Brain microvascular endothelial cell (primary cell): ENCODE data around the gene DNLZ.

Experiments used
- DNase-seq: peaks from one replicate; pipeline ENCODE4 v3.0.0-alpha.2; 2020
- H3K27ac ChIP-seq: fragments of 250-450 bp; sonication (Bioruptor Pico); 2 replicates; pipeline ENCODE4 v1.5.1; 2020; ENCODE audit warnings: mild to moderate bottlenecking, moderate library complexity
- H3K27me3 ChIP-seq: fragments of 250-450 bp; sonication (Bioruptor Pico); replicated peaks from 2 replicates; pipeline ENCODE4 v1.5.1; 2020; ENCODE audit warnings: mild to moderate bottlenecking
- H3K36me3 ChIP-seq: fragments of 250-450 bp; sonication (Bioruptor Pico); replicated peaks from 2 replicates; pipeline ENCODE4 v1.5.1; 2020; ENCODE audit warnings: mild to moderate bottlenecking
- H3K4me3 ChIP-seq: 2 replicates; pipeline ENCODE4 v1.5.1; 2011; ENCODE audit warnings: low read depth, mild to moderate bottlenecking, control low read depth, low read length, moderate library complexity
- CTCF ChIP-seq: IDR thresholded peaks from 2 replicates; pipeline ENCODE4 v1.5.1; 2011; ENCODE audit warnings: low read depth, mild to moderate bottlenecking, moderate library complexity, low read length, control low read depth, inconsistent platforms; ENCODE audit errors: missing control alignments
- in situ Hi-C: cut with HindIII; loops from 2 replicates; pipeline ENCODE4 v1.10.0; 2017; ENCODE audit warnings: low sequenced_read_pairs, low pct_ligation_motif_present

The DNLZ gene

DNA sequence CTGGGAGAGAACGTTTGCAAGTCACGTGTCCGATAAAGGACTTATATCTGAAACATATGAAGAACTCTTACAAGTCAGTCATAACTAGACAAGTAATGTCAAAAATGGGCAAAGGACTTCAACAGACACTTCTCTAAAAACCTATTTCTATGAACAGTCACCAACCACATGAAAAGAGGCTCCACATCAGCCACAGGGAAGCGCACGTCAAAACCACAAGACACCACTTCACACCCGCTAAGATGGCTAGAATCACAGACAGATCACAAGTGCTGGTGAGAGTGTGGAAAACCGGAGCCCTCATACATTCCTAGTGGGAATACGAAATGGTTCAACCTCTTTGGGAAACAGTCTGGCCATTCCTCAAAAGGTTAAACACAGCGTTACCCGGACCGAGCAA lies 21.5 kb upstream of the DNLZ start:
- Histone ChIP-seq H3K36me3 (peaks cover 85% of the 10 kb centered on the region), H3K27me3 (no peaks in the 10 kb centered on the region), H3K27ac (no peak overlapping the region), H3K4me3 (no peak overlapping the region)
- in situ Hi-C loops, result no loop called here
- no peak for DNase-seq
- TF ChIP-seq CTCF, result no peak

- in situ Hi-C loops, result no loop called here
- no peak for TF ChIP-seq CTCF
- Histone ChIP-seq H3K27me3 (no peaks in the 10 kb centered on the region), H3K4me3 (no peak overlapping the region), H3K27ac (no peak overlapping the region), H3K36me3 (peaks cover 84% of the 10 kb centered on the region)
- no peak for DNase-seq
These were observed 19.9 kb upstream of the DNLZ start for GRCh38 chr9:136383436-136383835.

- no peak for DNase-seq
- H3K27ac ChIP-seq, result no peak overlapping the region
- in situ Hi-C loops, result no loop called here
- peaks cover 77% of the 10 kb centered on the region for H3K36me3 ChIP-seq
- H3K27me3 ChIP-seq, result no peaks in the 10 kb centered on the region
- TF ChIP-seq CTCF, result no peak
- no peak overlapping the region for H3K4me3 ChIP-seq
These were observed 18.5 kb upstream of the DNLZ start for GRCh38 chr9:136381966-136382513.

DNA sequence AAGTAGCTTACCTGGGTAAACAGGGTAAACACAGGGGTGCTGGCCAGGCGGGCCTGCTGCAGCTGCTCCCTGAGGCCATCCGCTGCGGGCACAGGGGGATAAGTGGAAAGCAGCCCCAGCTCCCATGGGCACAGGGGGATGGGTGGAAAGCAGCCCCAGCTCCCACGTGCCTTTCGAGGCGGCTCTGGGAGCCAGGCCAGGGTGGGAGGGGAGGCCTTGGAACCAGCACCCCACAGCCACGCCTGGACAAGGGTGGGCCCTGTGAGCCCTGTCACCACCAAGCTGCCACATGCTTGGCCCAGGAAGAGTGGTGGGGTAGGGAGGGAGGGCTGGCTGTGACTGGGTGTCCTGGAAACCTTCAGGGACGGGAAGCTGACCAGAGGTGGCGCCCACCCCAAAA lies 17.8 kb upstream of the DNLZ start:
- H3K27me3 ChIP-seq, result no peaks in the 10 kb centered on the region
- TF ChIP-seq CTCF, result no peak
- no peak for DNase-seq
- H3K4me3 ChIP-seq, result no peak overlapping the region
- in situ Hi-C loops, result no loop called here
- H3K36me3 ChIP-seq, result peaks cover 71% of the 10 kb centered on the region
- no peak overlapping the region for H3K27ac ChIP-seq

GRCh38 chr9:136380381-136380780 lies 16.8 kb upstream of the DNLZ start:
- DNase-seq, result no peak
- in situ Hi-C loops, result no loop called here
- H3K36me3 ChIP-seq, result peaks cover 69% of the 10 kb centered on the region

More at GRCh38 chr9:136380381-136380780, 16.8 kb upstream of the DNLZ start:
- no peak for TF ChIP-seq CTCF
- Histone ChIP-seq H3K27me3 (no peaks in the 10 kb centered on the region), H3K4me3 (no peak overlapping the region), H3K27ac (no peak overlapping the region)
